Lower leg skin (tissue), 4 donors: Measurements from ENCODE around the gene MLH3. TPM values are rescaled to one million over a fixed set of nuclear protein-coding genes. Genes with fewer than 3 reads are reported as not detected.

ENCODE experiments used
- DNase-seq, 2 donors: peaks; one replicate each; pipeline ENCODE4 v3.0.0-alpha.2; 2019; ENCODE audit warnings: low spot score in 2 of 2
- H3K4me3 ChIP-seq: fragments of 200-600 bp; sonication (generic); 2 replicates; pipeline ENCODE4 v1.5.1; 2017; ENCODE audit warnings: mild to moderate bottlenecking, low read depth; ENCODE audit not compliant: poor library complexity, severe bottlenecking
- CTCF ChIP-seq, 3 donors: fragments of 450-650 bp; IDR thresholded peaks; one replicate each; pipeline ENCODE4 v1.5.1; 2016; ENCODE audit warnings: antibody characterized with exemption in 3 of 3, mild to moderate bottlenecking in 3 of 3, moderate library complexity in 2 of 3
- POLR2A ChIP-seq, 2 donors: fragments of 450-650 bp; IDR thresholded peaks; one replicate each; pipeline ENCODE4 v1.6.1; 2016 to 2017; ENCODE audit warnings: antibody characterized with exemption in 2 of 2, mild to moderate bottlenecking in 1 of 2, moderate library complexity in 1 of 2
- WGBS, 2 donors: methylation state at CpG; one replicate each; pipeline ENCODE4 v1.1.5; 2018; 5-methylcytosine and 5-hydroxymethylcytosine counted together
- intact Hi-C: fragments of 100-400 bp; cut with DNase I; formaldehyde crosslinking; loops from one replicate; pipeline ENCODE4 v1.15.0; 2023; ENCODE audit warnings: low total_unique reads
- total RNA-seq, 4 donors: library from RNA; depleted of rRNA; stranded (reverse); fragments of >200 nt; gene quantifications; one replicate each; pipeline ENCODE4 v1.1.0, GENCODE V29; 2016

Gene MLH3
- total RNA-seq, 4 donors from 2014 or later: 16.9 to 20.9 (median 19.5) TPM

GRCh38 chr14:75047506-75047905 lies 3.8 kb downstream of the MLH3 start:
- TF ChIP-seq POLR2A (IDR thresholded peaks at IDR 0.05): no peak
- TF ChIP-seq CTCF (IDR thresholded peaks at IDR 0.05): no peak
- no peak overlapping the region for H3K4me3 ChIP-seq
- intact Hi-C loops: no loop called here
- 80 to 85% methylated on average over 4 of the region's 4 CpGs for WGBS, 2 donors
- no peak for DNase-seq

GRCh38 chr14:75046899-75047298 lies 4.4 kb downstream of the MLH3 start:
- DNase-seq: no peak
- TF ChIP-seq POLR2A (IDR thresholded peaks at IDR 0.05) (no peak), CTCF (IDR thresholded peaks at IDR 0.05) (no peak)
- no peak overlapping the region for H3K4me3 ChIP-seq
- intact Hi-C loops: no loop called here
- 92 to 93% methylated on average over 3 of the region's 3 CpGs for WGBS, 2 donors

- DNase-seq: no peak
- no peak for TF ChIP-seq POLR2A (IDR thresholded peaks at IDR 0.05)
- TF ChIP-seq CTCF (IDR thresholded peaks at IDR 0.05): no peak
- WGBS, 2 donors: 95 to 97% methylated on average over 5 of the region's 5 CpGs
- H3K4me3 ChIP-seq: no peak overlapping the region
- intact Hi-C loops: no loop called here
These were observed 5.0 kb downstream of the MLH3 start for GRCh38 chr14:75046275-75046674.

- 65 to 68% methylated on average over 8 of the region's 8 CpGs for WGBS, 2 donors
- no peak overlapping the region for H3K4me3 ChIP-seq
- DNase-seq: no peak
- intact Hi-C loops: no loop called here
- no peak for TF ChIP-seq POLR2A (IDR thresholded peaks at IDR 0.05)
- no peak for TF ChIP-seq CTCF (IDR thresholded peaks at IDR 0.05)
These were observed 6.5 kb downstream of the MLH3 start for GRCh38 chr14:75044752-75045151.

GRCh38 chr14:75044322-75044721 lies 6.9 kb downstream of the MLH3 start:
- H3K4me3 ChIP-seq: no peak overlapping the region

More at GRCh38 chr14:75044322-75044721, 6.9 kb downstream of the MLH3 start:
- 20 to 30% methylated on average over 2 of the region's 2 CpGs for WGBS, 2 donors
- TF ChIP-seq POLR2A (IDR thresholded peaks at IDR 0.05) (no peak), CTCF (IDR thresholded peaks at IDR 0.05) (no peak)
- intact Hi-C loops: no loop called here
- DNase-seq: no peak
